ENCODE data around the gene CLCF1.

DNA sequence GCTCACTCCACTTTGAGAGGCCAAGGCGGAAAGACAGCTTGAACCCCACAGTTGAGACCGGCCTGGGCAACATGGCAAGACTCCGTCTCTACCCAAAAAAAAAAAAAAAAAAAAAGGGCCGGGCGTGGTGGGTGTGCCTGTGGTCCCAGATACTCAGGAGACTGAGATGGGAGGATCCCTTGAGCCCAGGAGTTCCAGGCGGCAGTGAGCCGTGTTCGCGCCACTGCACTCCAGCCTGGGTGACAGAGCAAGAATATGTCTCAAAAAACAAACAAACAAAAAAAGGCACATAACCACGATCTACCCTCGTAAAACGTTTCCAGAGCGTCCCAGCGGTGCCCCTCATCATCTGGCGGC is 17.5 kb upstream of the CLCF1 start:
- TF ChIP-seq, protein P1, sequence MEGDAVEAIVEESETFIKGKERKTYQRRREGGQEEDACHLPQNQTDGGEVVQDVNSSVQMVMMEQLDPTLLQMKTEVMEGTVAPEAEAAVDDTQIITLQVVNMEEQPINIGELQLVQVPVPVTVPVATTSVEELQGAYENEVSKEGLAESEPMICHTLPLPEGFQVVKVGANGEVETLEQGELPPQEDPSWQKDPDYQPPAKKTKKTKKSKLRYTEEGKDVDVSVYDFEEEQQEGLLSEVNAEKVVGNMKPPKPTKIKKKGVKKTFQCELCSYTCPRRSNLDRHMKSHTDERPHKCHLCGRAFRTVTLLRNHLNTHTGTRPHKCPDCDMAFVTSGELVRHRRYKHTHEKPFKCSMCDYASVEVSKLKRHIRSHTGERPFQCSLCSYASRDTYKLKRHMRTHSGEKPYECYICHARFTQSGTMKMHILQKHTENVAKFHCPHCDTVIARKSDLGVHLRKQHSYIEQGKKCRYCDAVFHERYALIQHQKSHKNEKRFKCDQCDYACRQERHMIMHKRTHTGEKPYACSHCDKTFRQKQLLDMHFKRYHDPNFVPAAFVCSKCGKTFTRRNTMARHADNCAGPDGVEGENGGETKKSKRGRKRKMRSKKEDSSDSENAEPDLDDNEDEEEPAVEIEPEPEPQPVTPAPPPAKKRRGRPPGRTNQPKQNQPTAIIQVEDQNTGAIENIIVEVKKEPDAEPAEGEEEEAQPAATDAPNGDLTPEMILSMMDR (IDR thresholded peaks at IDR 0.05; ENCODE audit: low read depth, low read length, poor library complexity, severe bottlenecking) = no peak
- TF ChIP-seq EZH2phosphoT487 (IDR thresholded peaks at IDR 0.05; ENCODE audit: borderline replicate concordance, low read length) = no peak
